CD8-positive, alpha-beta memory T cell (primary cell): ENCODE measurements around the gene MORN5. TPM values are rescaled to one million over a fixed set of nuclear protein-coding genes. Genes with fewer than 3 reads are reported as not detected.

Experiments
- CTCF ChIA-PET: fragments of 350-600 bp; sonication (Branson Sonifier 250); formaldehyde crosslinking; loops from one replicate; lab custom pipeline; 2021; ENCODE audit warnings: antibody characterized with exemption; lab: Charles Lee
- POLR2A ChIA-PET: fragments of 350-600 bp; sonication (Branson Sonifier 250); formaldehyde crosslinking; loops from one replicate; lab custom pipeline; 2021; ENCODE audit warnings: antibody characterized with exemption; lab: Charles Lee
- DNase-seq, 5 donors: peaks; one replicate each; pipeline versions ENCODE4 v3.0.0 to v3.0.0-alpha.2; 2020 to 2022; ENCODE audit warnings: mixed read lengths in 1 of 5
- H3K27ac ChIP-seq: one replicate; pipeline ENCODE4 v1.7.0; 2013; ENCODE audit warnings: low read depth, mild to moderate bottlenecking, low read length, moderate library complexity
- H3K27me3 ChIP-seq: 2 replicates; pipeline ENCODE4 v1.7.0; 2013; ENCODE audit warnings: low read length, mild to moderate bottlenecking; ENCODE audit not compliant: insufficient read depth, poor library complexity, severe bottlenecking
- H3K36me3 ChIP-seq: 2 replicates; pipeline ENCODE4 v1.7.0; 2013; ENCODE audit warnings: mild to moderate bottlenecking, low read length, moderate library complexity; ENCODE audit not compliant: insufficient read depth
- H3K4me1 ChIP-seq: 2 replicates; pipeline ENCODE4 v1.7.0; 2013; ENCODE audit warnings: mild to moderate bottlenecking, low read length, moderate library complexity; ENCODE audit not compliant: insufficient read depth
- H3K4me3 ChIP-seq: 2 replicates; pipeline ENCODE4 v1.7.0; 2013; ENCODE audit warnings: mild to moderate bottlenecking, low read length
- H3K9me3 ChIP-seq: 2 replicates; pipeline ENCODE4 v1.7.0; 2013; ENCODE audit warnings: mild to moderate bottlenecking, low read length
- H3K27ac Mint-ChIP-seq, 8 donors: one replicate each; pipeline ENCODE4 v1.8.0; 2020 to 2021; ENCODE audit warnings: mixed read lengths in 8 of 8, mild to moderate bottlenecking in 6 of 8, inconsistent platforms in 3 of 8, moderate library complexity in 3 of 8
- H3K27me3 Mint-ChIP-seq, 2 donors: one replicate each; pipeline ENCODE4 v1.8.0; 2020 to 2021; ENCODE audit warnings: mixed read lengths in 2 of 2, mild to moderate bottlenecking in 1 of 2, moderate library complexity in 1 of 2
- H3K36me3 Mint-ChIP-seq, 3 donors: one replicate each; pipeline ENCODE4 v1.8.0; 2020 to 2021; ENCODE audit warnings: mixed read lengths in 3 of 3, inconsistent platforms in 1 of 3, mild to moderate bottlenecking in 1 of 3
- H3K4me1 Mint-ChIP-seq, 3 donors: one replicate each; pipeline ENCODE4 v1.8.0; 2020 to 2021; ENCODE audit warnings: mixed read lengths in 3 of 3, inconsistent platforms in 1 of 3, mild to moderate bottlenecking in 1 of 3
- H3K4me3 Mint-ChIP-seq, 7 donors: one replicate each; pipeline ENCODE4 v1.8.0; 2020 to 2021; ENCODE audit warnings: mixed read lengths in 7 of 7, mild to moderate bottlenecking in 6 of 7, moderate library complexity in 4 of 7, inconsistent platforms in 2 of 7
- H3K9me3 Mint-ChIP-seq, 5 donors: one replicate each; pipeline ENCODE4 v1.8.0; 2020 to 2022; ENCODE audit warnings: mixed read lengths in 5 of 5, mild to moderate bottlenecking in 3 of 5, moderate library complexity in 2 of 5, inconsistent platforms in 1 of 5
- polyA plus RNA-seq: library from polyadenylated mRNA; unstranded; fragments of 300-500 nt; fragmentation: Illumina TruSeq; gene quantifications from one replicate; pipeline ENCODE4 v1.2.3, GENCODE V29; 2021
- total RNA-seq, 2 experiments: library from RNA; stranded (reverse); gene quantifications; one replicate each; pipeline ENCODE4 v1.2.3, GENCODE V29; 2021

MORN5 gene
- total and polyA plus RNA-seq, 3 experiments from 2014 or later, result not detected

GRCh38 chr9:122121391-122121790, 38.3 kb upstream of the MORN5 start:
- peaks cover 14 to 19% (median 18%) of the 10 kb centered on the region in 3 donors for H3K4me1 Mint-ChIP-seq
- H3K9me3 Mint-ChIP-seq, result no peaks in the 10 kb centered on the region
- H3K27ac Mint-ChIP-seq, result no peak overlapping the region
- H3K4me1 ChIP-seq, result peaks cover 3% of the 10 kb centered on the region
- ChIA-PET CTCF (interaction anchor here (1.0 to 9.9 kb wide), 5 partner anchors 8 to 228 kb away, joined by 3 to 166 read pairs (median 7); no protein-coding TSS in a partner anchor), POLR2A (no interaction called here)
- peaks cover 0 to 2% (median 0%) of the 10 kb centered on the region in 3 donors for H3K36me3 Mint-ChIP-seq
- H3K36me3 ChIP-seq, result no peaks in the 10 kb centered on the region
- no peak overlapping the region for H3K4me3 ChIP-seq
- no peaks in the 10 kb centered on the region for H3K9me3 ChIP-seq
- no peak overlapping the region for H3K27ac ChIP-seq
- no peak for DNase-seq
- peaks cover 13% of the 10 kb centered on the region for H3K27me3 ChIP-seq
- no peak overlapping the region for H3K4me3 Mint-ChIP-seq
- peaks cover 22 to 30% of the 10 kb centered on the region in 2 donors for H3K27me3 Mint-ChIP-seq

- H3K4me3 Mint-ChIP-seq, result no peak overlapping the region
- no peaks in the 10 kb centered on the region for H3K9me3 Mint-ChIP-seq
- H3K4me1 Mint-ChIP-seq, result peaks cover 18 to 23% (median 22%) of the 10 kb centered on the region in 3 donors
- H3K27ac ChIP-seq, result no peak overlapping the region
- POLR2A ChIA-PET, result no interaction called here
- H3K4me1 ChIP-seq, result peaks cover 5% of the 10 kb centered on the region
- H3K27ac Mint-ChIP-seq, result no peak overlapping the region
- H3K27me3 ChIP-seq, result peaks cover 15% of the 10 kb centered on the region
- no peaks in the 10 kb centered on the region for H3K36me3 ChIP-seq
- H3K27me3 Mint-ChIP-seq, result peaks cover 25 to 34% of the 10 kb centered on the region in 2 donors
- H3K36me3 Mint-ChIP-seq, result peaks cover 0 to 2% (median 0%) of the 10 kb centered on the region in 3 donors
- DNase-seq, result no peak
- no peaks in the 10 kb centered on the region for H3K9me3 ChIP-seq
- H3K4me3 ChIP-seq, result no peak overlapping the region
- CTCF ChIA-PET, result interaction anchor here (1.0 to 9.9 kb wide), 7 partner anchors 8 to 689 kb away, joined by 3 to 166 read pairs (median 3); no protein-coding TSS in a partner anchor
These were observed 37.8 kb upstream of the MORN5 start for GRCh38 chr9:122121931-122122330.

GRCh38 chr9:122122468-122122867, 37.2 kb upstream of the MORN5 start:
- Histone ChIP-seq H3K4me3 (no peak overlapping the region), H3K9me3 (no peaks in the 10 kb centered on the region), H3K4me1 (peaks cover 5% of the 10 kb centered on the region), H3K27me3 (peaks cover 15% of the 10 kb centered on the region), H3K36me3 (no peaks in the 10 kb centered on the region), H3K27ac (no peak overlapping the region)
- no peak overlapping the region for H3K4me3 Mint-ChIP-seq
- no peaks in the 10 kb centered on the region for H3K9me3 Mint-ChIP-seq
- H3K36me3 Mint-ChIP-seq, result peaks cover 0 to 2% (median 0%) of the 10 kb centered on the region in 3 donors
- no peak overlapping the region for H3K27ac Mint-ChIP-seq
- DNase-seq, result no peak
- peaks cover 20 to 26% (median 22%) of the 10 kb centered on the region in 3 donors for H3K4me1 Mint-ChIP-seq
- H3K27me3 Mint-ChIP-seq, result peaks cover 30 to 36% of the 10 kb centered on the region in 2 donors
- POLR2A ChIA-PET, result no interaction called here
- CTCF ChIA-PET, result interaction anchor here (0.6 to 9.9 kb wide), 9 partner anchors 9 to 689 kb away, joined by 3 to 166 read pairs (median 4); no protein-coding TSS in a partner anchor

GRCh38 chr9:122122903-122123632, 36.6 kb upstream of the MORN5 start:
- CTCF ChIA-PET, result interaction anchor here (0.6 to 9.9 kb wide), 9 partner anchors 10 to 688 kb away, joined by 3 to 166 read pairs (median 4); no protein-coding TSS in a partner anchor
- H3K9me3 ChIP-seq, result no peaks in the 10 kb centered on the region
- H3K36me3 Mint-ChIP-seq, result peaks cover 0 to 2% (median 0%) of the 10 kb centered on the region in 3 donors
- peaks cover 5% of the 10 kb centered on the region for H3K4me1 ChIP-seq
- H3K36me3 ChIP-seq, result no peaks in the 10 kb centered on the region
- no peak overlapping the region for H3K4me3 ChIP-seq
- peak; percentile 54 to 79 (median 62) for DNase-seq
- peaks cover 21 to 32% (median 22%) of the 10 kb centered on the region in 3 donors for H3K4me1 Mint-ChIP-seq
- peaks cover 30 to 39% of the 10 kb centered on the region in 2 donors for H3K27me3 Mint-ChIP-seq
- H3K27ac ChIP-seq, result no peak overlapping the region
- H3K27me3 ChIP-seq, result peaks cover 15% of the 10 kb centered on the region
- H3K4me3 Mint-ChIP-seq, result no peak overlapping the region
- POLR2A ChIA-PET, result no interaction called here
- no peaks in the 10 kb centered on the region for H3K9me3 Mint-ChIP-seq
- H3K27ac Mint-ChIP-seq, result no peak overlapping the region

GRCh38 chr9:122124048-122124447, 35.7 kb upstream of the MORN5 start:
- Histone ChIP-seq H3K4me1 (peaks cover 5% of the 10 kb centered on the region), H3K4me3 (no peak overlapping the region), H3K36me3 (no peaks in the 10 kb centered on the region), H3K27ac (no peak overlapping the region), H3K9me3 (no peaks in the 10 kb centered on the region), H3K27me3 (peaks cover 15% of the 10 kb centered on the region)
- ChIA-PET POLR2A (no interaction called here), CTCF (interaction anchor here (1.0 to 9.9 kb wide), 10 partner anchors 9 to 687 kb away, joined by 3 to 166 read pairs (median 6); partner anchors contain the start of genes MORN5 and NDUFA8)
- Mint-ChIP-seq H3K4me1 (peaks cover 21 to 37% (median 22%) of the 10 kb centered on the region in 3 donors), H3K9me3 (no peaks in the 10 kb centered on the region), H3K36me3 (peaks cover 0 to 2% (median 0%) of the 10 kb centered on the region in 3 donors), H3K27me3 (peaks cover 30 to 40% of the 10 kb centered on the region in 2 donors), H3K27ac (no peak overlapping the region), H3K4me3 (no peak overlapping the region)
- DNase-seq, result no peak

GRCh38 chr9:122124528-122124927, 35.2 kb upstream of the MORN5 start:
- H3K36me3 ChIP-seq, result no peaks in the 10 kb centered on the region
- peaks cover 15% of the 10 kb centered on the region for H3K27me3 ChIP-seq
- Mint-ChIP-seq H3K4me1 (peaks cover 21 to 41% (median 22%) of the 10 kb centered on the region in 3 donors), H3K27me3 (peaks cover 30 to 44% of the 10 kb centered on the region in 2 donors), H3K36me3 (peaks cover 0 to 2% (median 0%) of the 10 kb centered on the region in 3 donors), H3K4me3 (no peak overlapping the region), H3K9me3 (no peaks in the 10 kb centered on the region), H3K27ac (no peak overlapping the region)
- no peaks in the 10 kb centered on the region for H3K9me3 ChIP-seq
- POLR2A ChIA-PET, result no interaction called here
- DNase-seq, result no peak
- H3K4me1 ChIP-seq, result peaks cover 5% of the 10 kb centered on the region
- H3K27ac ChIP-seq, result no peak overlapping the region
- no peak overlapping the region for H3K4me3 ChIP-seq
- CTCF ChIA-PET, result interaction anchor here (0.7 to 9.9 kb wide), 24 partner anchors 9 to 692 kb away, joined by 3 to 166 read pairs (median 4); partner anchors contain the start of genes MORN5 and NDUFA8

- Mint-ChIP-seq H3K4me1 (peaks cover 21 to 41% (median 22%) of the 10 kb centered on the region in 3 donors), H3K4me3 (peak overlapping the region in 5 of 7 donors; percentile 6 to 67 (median 65))
- CTCF ChIA-PET, result interaction anchor here (0.7 to 9.9 kb wide), 23 partner anchors 9 to 692 kb away, joined by 3 to 166 read pairs (median 4); partner anchors contain the start of genes MORN5 and NDUFA8
These were observed 34.6 kb upstream of the MORN5 start for GRCh38 chr9:122125158-122125508.

More at GRCh38 chr9:122125158-122125508, 34.6 kb upstream of the MORN5 start:
- Mint-ChIP-seq H3K9me3 (no peaks in the 10 kb centered on the region), H3K27me3 (peaks cover 30 to 44% of the 10 kb centered on the region in 2 donors), H3K36me3 (peaks cover 0 to 2% (median 0%) of the 10 kb centered on the region in 3 donors), H3K27ac (peak overlapping the region in 2 of 8 donors; percentile 2 to 77)
- POLR2A ChIA-PET, result no interaction called here
- peaks cover 15% of the 10 kb centered on the region for H3K27me3 ChIP-seq
- H3K4me3 ChIP-seq, result no peak overlapping the region
- DNase-seq, result peak; percentile 60 to 80 (median 66)
- peaks cover 5% of the 10 kb centered on the region for H3K4me1 ChIP-seq
- no peaks in the 10 kb centered on the region for H3K9me3 ChIP-seq
- H3K27ac ChIP-seq, result no peak overlapping the region
- no peaks in the 10 kb centered on the region for H3K36me3 ChIP-seq
